IPS DF 6.9 (cell line): ENCODE results near the gene TLE7.

Source experiments
- DNase-seq: peaks from one replicate; pipeline ENCODE4 v3.0.0-alpha.2; 2013; ENCODE audit warnings: low read depth, low spot score
- H3K27ac ChIP-seq: one replicate; pipeline ENCODE4 v1.5.1; 2013; ENCODE audit warnings: low read length, control low read depth
- H3K27me3 ChIP-seq: 2 replicates; pipeline ENCODE4 v1.6.1; 2013; ENCODE audit warnings: mild to moderate bottlenecking, low read length; ENCODE audit not compliant: control insufficient read depth, insufficient read depth
- H3K36me3 ChIP-seq: 2 replicates; pipeline ENCODE4 v1.6.1; 2013; ENCODE audit warnings: low read length; ENCODE audit not compliant: control insufficient read depth, insufficient read depth
- H3K4me1 ChIP-seq: 2 replicates; pipeline ENCODE4 v1.6.1; 2013; ENCODE audit warnings: low read length; ENCODE audit not compliant: control insufficient read depth, insufficient read depth
- H3K4me3 ChIP-seq: 2 replicates; pipeline ENCODE4 v1.5.1; 2013; ENCODE audit warnings: mild to moderate bottlenecking, low read length
- H3K9me3 ChIP-seq: 2 replicates; pipeline ENCODE4 v1.6.1; 2013; ENCODE audit warnings: low read length, inconsistent platforms; ENCODE audit not compliant: control insufficient read depth, insufficient read depth
- WGBS: extraction: QIAGEN DNeasy Blood & Tissue Kit; methylation state at CpG from one replicate; pipeline ENCODE4 v1.1.7; 2013; ENCODE audit warnings: mixed read lengths, missing lambda C conversion rate; ENCODE audit not compliant: insufficient read length, insufficient coverage; 5-methylcytosine and 5-hydroxymethylcytosine counted together

TLE7 gene

GRCh38 chr16:71449020-71449419 is 7.2 kb upstream of the TLE7 start:
- no peak overlapping the region for H3K27ac ChIP-seq
- no peak for DNase-seq
- peaks cover 15% of the 10 kb centered on the region; the same call in 1 of the 2 replicates for H3K36me3 ChIP-seq
- WGBS = no CpG with 5 or more reads among the region's 3 CpGs
- no peaks in the 10 kb centered on the region for H3K27me3 ChIP-seq
- no peak overlapping the region for H3K4me3 ChIP-seq
- peaks cover 12% of the 10 kb centered on the region for H3K9me3 ChIP-seq
- no peaks in the 10 kb centered on the region for H3K4me1 ChIP-seq

- H3K36me3 ChIP-seq = peaks cover 15% of the 10 kb centered on the region; the same call in 1 of the 2 replicates
- H3K27ac ChIP-seq = no peak overlapping the region
- no peaks in the 10 kb centered on the region for H3K27me3 ChIP-seq
- no peaks in the 10 kb centered on the region for H3K4me1 ChIP-seq
- H3K9me3 ChIP-seq = peaks cover 12% of the 10 kb centered on the region
- H3K4me3 ChIP-seq = no peak overlapping the region
- WGBS = no CpG with 5 or more reads among the region's 7 CpGs
- no peak for DNase-seq
Measured at GRCh38 chr16:71448274-71448866, 6.5 kb upstream of the TLE7 start.

- Histone ChIP-seq H3K27me3 (no peaks in the 10 kb centered on the region), H3K36me3 (peaks cover 7% of the 10 kb centered on the region; the same call in 1 of the 2 replicates), H3K4me1 (0 out of 2 replicates have a peak, but pooled peaks cover 1% of the 10 kb centered on the region), H3K9me3 (peaks cover 6% of the 10 kb centered on the region), H3K27ac (no peak overlapping the region), H3K4me3 (no peak overlapping the region)
- no CpG with 5 or more reads among the region's 6 CpGs for WGBS
- DNase-seq = no peak
Measured at GRCh38 chr16:71443714-71444113, 1.9 kb upstream of the TLE7 start.

GRCh38 chr16:71441348-71442050 is 355 bp downstream of the TLE7 start:
- Histone ChIP-seq H3K27ac (no peak overlapping the region), H3K4me3 (no peak overlapping the region), H3K4me1 (0 out of 2 replicates have a peak, but pooled peaks cover 1% of the 10 kb centered on the region), H3K9me3 (no peaks in the 10 kb centered on the region), H3K36me3 (no peaks in the 10 kb centered on the region), H3K27me3 (no peaks in the 10 kb centered on the region)
- DNase-seq = no peak
- no CpG with 5 or more reads among the region's 71 CpGs for WGBS

- H3K9me3 ChIP-seq = no peaks in the 10 kb centered on the region
- H3K36me3 ChIP-seq = no peaks in the 10 kb centered on the region
- H3K27me3 ChIP-seq = no peaks in the 10 kb centered on the region
- no peak overlapping the region for H3K4me3 ChIP-seq
- no peak overlapping the region for H3K27ac ChIP-seq
- WGBS = no CpG with 5 or more reads among the region's 25 CpGs
- no peak for DNase-seq
- H3K4me1 ChIP-seq = 0 out of 2 replicates have a peak, but pooled peaks cover 1% of the 10 kb centered on the region
Measured at GRCh38 chr16:71440669-71441347, 1.0 kb downstream of the TLE7 start.

- Histone ChIP-seq H3K4me1 (0 out of 2 replicates have a peak, but pooled peaks cover 1% of the 10 kb centered on the region), H3K9me3 (no peaks in the 10 kb centered on the region), H3K27ac (no peak overlapping the region), H3K4me3 (no peak overlapping the region), H3K36me3 (no peaks in the 10 kb centered on the region), H3K27me3 (no peaks in the 10 kb centered on the region)
- WGBS = no CpG with 5 or more reads among the region's 3 CpGs
- no peak for DNase-seq
Measured at GRCh38 chr16:71439523-71439922, 2.3 kb downstream of the TLE7 start.

- no peaks in the 10 kb centered on the region for H3K9me3 ChIP-seq
- no peak overlapping the region for H3K27ac ChIP-seq
- H3K4me1 ChIP-seq = 0 out of 2 replicates have a peak, but pooled peaks cover 1% of the 10 kb centered on the region
- no peaks in the 10 kb centered on the region for H3K27me3 ChIP-seq
- H3K36me3 ChIP-seq = no peaks in the 10 kb centered on the region
- no CpG with 5 or more reads among the region's 7 CpGs for WGBS
- no peak overlapping the region for H3K4me3 ChIP-seq
- DNase-seq = no peak
Measured at GRCh38 chr16:71436473-71436872, 5.4 kb downstream of the TLE7 start.

- no CpG with 5 or more reads among the region's 6 CpGs for WGBS
- H3K27ac ChIP-seq = no peak overlapping the region
- no peaks in the 10 kb centered on the region for H3K27me3 ChIP-seq
- H3K4me3 ChIP-seq = no peak overlapping the region
- no peaks in the 10 kb centered on the region for H3K36me3 ChIP-seq
- H3K9me3 ChIP-seq = no peaks in the 10 kb centered on the region
- no peak for DNase-seq
- no peaks in the 10 kb centered on the region for H3K4me1 ChIP-seq
Measured at GRCh38 chr16:71432906-71433305, 8.9 kb downstream of the TLE7 start.

- H3K4me1 ChIP-seq = no peaks in the 10 kb centered on the region
- H3K36me3 ChIP-seq = no peaks in the 10 kb centered on the region
Measured at GRCh38 chr16:71431991-71432390, 9.9 kb downstream of the TLE7 start.

GRCh38 chr16:71431176-71431575 is 10.7 kb downstream of the TLE7 start:
- WGBS = no CpG with 5 or more reads among the region's 14 CpGs
- H3K27me3 ChIP-seq = no peaks in the 10 kb centered on the region
- DNase-seq = no peak
- no peaks in the 10 kb centered on the region for H3K9me3 ChIP-seq
- H3K36me3 ChIP-seq = no peaks in the 10 kb centered on the region
- no peaks in the 10 kb centered on the region for H3K4me1 ChIP-seq
- no peak overlapping the region for H3K4me3 ChIP-seq
- H3K27ac ChIP-seq = no peak overlapping the region

More at GRCh38 chr16:71431991-71432390, 9.9 kb downstream of the TLE7 start:
- WGBS = no CpG with 5 or more reads among the region's 9 CpGs
- no peak for DNase-seq
- no peaks in the 10 kb centered on the region for H3K9me3 ChIP-seq
- H3K27ac ChIP-seq = no peak overlapping the region
- H3K4me3 ChIP-seq = no peak overlapping the region
- H3K27me3 ChIP-seq = no peaks in the 10 kb centered on the region
